PFSK-1 (cell line): ENCODE results near the gene PUS1.

ENCODE experiments used
- FOXP2 ChIP-seq: optimal IDR thresholded peaks from 2 replicates; pipeline ENCODE3; 2011; ENCODE audit warnings: borderline replicate concordance, control low read depth, inconsistent platforms; ENCODE audit not compliant: insufficient read depth; ENCODE audit errors: extremely low read length, extremely low read depth
- POLR2AphosphoS5 ChIP-seq: IDR thresholded peaks from 2 replicates; pipeline ENCODE4 v1.6.1; 2012; ENCODE audit warnings: low read depth, mild to moderate bottlenecking, control low read depth, low read length, moderate library complexity
- SIN3A ChIP-seq: IDR thresholded peaks from 2 replicates; pipeline ENCODE4 v1.6.1; 2012; ENCODE audit warnings: mild to moderate bottlenecking, low read length, moderate library complexity, borderline replicate concordance; ENCODE audit not compliant: insufficient read depth
- TAF1 ChIP-seq: IDR thresholded peaks from 2 replicates; pipeline ENCODE4 v1.6.1; 2012; ENCODE audit warnings: low read length, control low read depth, borderline replicate concordance; ENCODE audit not compliant: insufficient read depth
- TF ChIP-seq, protein P1 (sequence below), 2 experiments: IDR thresholded peaks; 2 replicates each; pipeline versions ENCODE4 v1.6.1 to v1.8.0; 2011 to 2012; ENCODE audit warnings: low read depth in 2 of 2, low read length in 2 of 2, control low read depth in 1 of 2, inconsistent platforms in 1 of 2, mild to moderate bottlenecking in 1 of 2, moderate library complexity in 1 of 2; ENCODE audit not compliant: insufficient read depth in 1 of 2

PUS1 gene

DNA sequence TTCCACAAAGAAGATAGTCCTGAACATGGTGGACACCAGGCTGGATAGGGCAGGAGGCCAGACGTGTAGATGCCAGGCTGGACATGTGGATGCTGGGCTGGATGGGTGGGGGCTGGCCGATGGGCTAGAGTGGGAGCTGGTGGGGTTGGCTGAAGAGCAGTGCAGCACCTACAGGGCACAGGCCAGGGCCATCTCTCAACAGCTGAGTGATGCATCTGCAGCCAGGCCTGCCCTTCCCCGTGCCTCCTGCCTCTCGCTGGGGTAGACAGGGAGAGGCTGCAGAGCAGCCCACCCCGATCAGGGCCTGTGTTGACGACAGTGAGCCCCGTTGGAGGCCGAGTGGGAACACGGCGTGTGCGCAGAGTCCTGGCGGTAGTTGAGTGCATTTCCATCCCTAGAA is 59.9 kb downstream of the PUS1 start:
- no peak for TF ChIP-seq SIN3A
- no peak for TF ChIP-seq FOXP2
- no peak for TF ChIP-seq TAF1
- TF ChIP-seq, protein P1, sequence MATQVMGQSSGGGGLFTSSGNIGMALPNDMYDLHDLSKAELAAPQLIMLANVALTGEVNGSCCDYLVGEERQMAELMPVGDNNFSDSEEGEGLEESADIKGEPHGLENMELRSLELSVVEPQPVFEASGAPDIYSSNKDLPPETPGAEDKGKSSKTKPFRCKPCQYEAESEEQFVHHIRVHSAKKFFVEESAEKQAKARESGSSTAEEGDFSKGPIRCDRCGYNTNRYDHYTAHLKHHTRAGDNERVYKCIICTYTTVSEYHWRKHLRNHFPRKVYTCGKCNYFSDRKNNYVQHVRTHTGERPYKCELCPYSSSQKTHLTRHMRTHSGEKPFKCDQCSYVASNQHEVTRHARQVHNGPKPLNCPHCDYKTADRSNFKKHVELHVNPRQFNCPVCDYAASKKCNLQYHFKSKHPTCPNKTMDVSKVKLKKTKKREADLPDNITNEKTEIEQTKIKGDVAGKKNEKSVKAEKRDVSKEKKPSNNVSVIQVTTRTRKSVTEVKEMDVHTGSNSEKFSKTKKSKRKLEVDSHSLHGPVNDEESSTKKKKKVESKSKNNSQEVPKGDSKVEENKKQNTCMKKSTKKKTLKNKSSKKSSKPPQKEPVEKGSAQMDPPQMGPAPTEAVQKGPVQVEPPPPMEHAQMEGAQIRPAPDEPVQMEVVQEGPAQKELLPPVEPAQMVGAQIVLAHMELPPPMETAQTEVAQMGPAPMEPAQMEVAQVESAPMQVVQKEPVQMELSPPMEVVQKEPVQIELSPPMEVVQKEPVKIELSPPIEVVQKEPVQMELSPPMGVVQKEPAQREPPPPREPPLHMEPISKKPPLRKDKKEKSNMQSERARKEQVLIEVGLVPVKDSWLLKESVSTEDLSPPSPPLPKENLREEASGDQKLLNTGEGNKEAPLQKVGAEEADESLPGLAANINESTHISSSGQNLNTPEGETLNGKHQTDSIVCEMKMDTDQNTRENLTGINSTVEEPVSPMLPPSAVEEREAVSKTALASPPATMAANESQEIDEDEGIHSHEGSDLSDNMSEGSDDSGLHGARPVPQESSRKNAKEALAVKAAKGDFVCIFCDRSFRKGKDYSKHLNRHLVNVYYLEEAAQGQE (IDR thresholded peaks at IDR 0.05; ENCODE audit: insufficient read depth in 1 of 2, low read depth in 2 of 2, low read length in 2 of 2) = no peak
- no peak for TF ChIP-seq POLR2AphosphoS5

GRCh38 chr12:131990066-131990979 is 61.2 kb downstream of the PUS1 start:
- TF ChIP-seq SIN3A = no peak
- TF ChIP-seq POLR2AphosphoS5 = no peak
- TF ChIP-seq, protein P1 (IDR thresholded peaks at IDR 0.05; ENCODE audit: insufficient read depth in 1 of 2, low read depth in 2 of 2, low read length in 2 of 2) = no peak
- TF ChIP-seq TAF1 = no peak
- no peak for TF ChIP-seq FOXP2

GRCh38 chr12:131990980-131991305 is 61.9 kb downstream of the PUS1 start:
- TF ChIP-seq FOXP2 (no peak), POLR2AphosphoS5 (no peak), TAF1 (no peak), SIN3A (no peak)
- TF ChIP-seq, protein P1 (IDR thresholded peaks at IDR 0.05; ENCODE audit: insufficient read depth in 1 of 2, low read depth in 2 of 2, low read length in 2 of 2) = no peak

DNA sequence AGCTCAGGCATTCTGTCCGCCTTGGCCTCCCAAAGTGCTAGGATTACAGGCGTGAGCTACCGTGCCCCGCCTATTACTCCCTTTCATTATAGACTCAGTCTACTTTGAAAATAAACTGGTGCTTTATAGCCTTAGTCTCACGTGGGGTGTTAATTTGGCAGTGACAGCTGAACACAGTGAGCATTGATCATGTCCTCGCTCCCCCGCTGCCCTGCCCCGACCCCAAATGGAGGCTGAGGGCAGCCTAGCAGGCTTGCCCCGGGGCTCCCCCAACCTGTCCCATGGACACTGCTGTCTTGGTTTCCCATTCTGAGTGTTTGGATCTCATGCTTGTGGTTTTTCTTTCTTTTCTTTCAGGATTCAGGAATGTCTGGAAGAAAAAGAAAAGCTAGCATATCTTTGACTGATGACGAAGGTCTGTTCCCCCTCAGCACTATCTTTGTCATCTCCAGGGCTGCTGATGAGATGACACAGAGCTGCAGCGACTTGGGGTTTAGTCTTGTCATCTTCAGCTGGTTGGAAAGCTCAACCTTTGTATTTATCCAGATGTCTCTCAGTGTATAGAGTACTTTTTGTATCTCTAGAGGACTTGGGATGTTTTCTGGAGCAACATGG is 62.8 kb downstream of the PUS1 start:
- TF ChIP-seq TAF1 (no peak), SIN3A (no peak), FOXP2 (no peak), POLR2AphosphoS5 (no peak)
- TF ChIP-seq, protein P1 (IDR thresholded peaks at IDR 0.05; ENCODE audit: insufficient read depth in 1 of 2, low read depth in 2 of 2, low read length in 2 of 2) = no peak
